OCI-LY1 (cell line): ENCODE measurements around the gene UNC5B.

Source experiments
- EZH2 ChIP-seq: fragments of 200-600 bp; sonication (generic), shearing (Covaris generic); IDR thresholded peaks from 2 replicates; pipeline ENCODE4 v1.8.0; 2017; ENCODE audit warnings: borderline replicate concordance, mixed run types, mild to moderate bottlenecking, antibody characterized with exemption, low read length, moderate library complexity, mixed read lengths
- TF ChIP-seq, protein P1 (sequence below): fragments of 200-600 bp; sonication (generic), shearing (Covaris generic); IDR thresholded peaks from 2 replicates; pipeline ENCODE4 v1.5.1; 2017; ENCODE audit warnings: mild to moderate bottlenecking, antibody characterized with exemption, low read length, moderate library complexity, mixed read lengths

DNA sequence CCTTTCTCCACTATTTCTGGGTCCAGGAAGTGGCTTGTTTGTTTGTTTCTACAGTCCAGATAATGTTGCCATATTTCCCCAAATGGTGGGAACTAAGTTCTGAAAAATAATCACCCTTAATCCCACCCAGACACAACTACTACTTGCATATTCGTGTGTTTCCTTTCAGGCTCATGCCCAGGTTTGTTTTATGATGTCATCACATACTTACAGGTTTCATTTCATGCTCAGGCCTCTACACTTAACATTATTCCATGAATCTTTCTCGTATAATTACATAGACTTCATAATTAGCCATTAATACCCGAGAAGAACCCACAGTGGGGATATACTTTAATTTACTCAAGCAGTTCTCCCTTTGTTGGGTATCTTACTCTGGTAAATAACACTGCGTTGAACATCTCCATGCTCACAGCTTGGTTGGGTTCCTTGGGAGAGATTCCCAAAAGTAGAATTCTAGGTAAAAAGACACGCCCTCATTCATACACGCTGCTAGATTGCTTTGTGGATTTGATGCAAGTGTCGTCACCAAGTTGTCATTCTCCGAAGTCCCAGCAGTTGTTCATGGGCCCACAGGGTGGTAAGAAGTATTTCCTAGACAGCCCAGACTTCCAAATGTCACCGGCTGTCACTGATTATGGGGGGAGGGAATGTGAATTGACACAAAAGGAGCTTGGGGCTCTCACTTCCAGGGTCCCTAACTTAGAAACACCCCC, 42.6 kb downstream of the UNC5B start:
- TF ChIP-seq, protein P1, sequence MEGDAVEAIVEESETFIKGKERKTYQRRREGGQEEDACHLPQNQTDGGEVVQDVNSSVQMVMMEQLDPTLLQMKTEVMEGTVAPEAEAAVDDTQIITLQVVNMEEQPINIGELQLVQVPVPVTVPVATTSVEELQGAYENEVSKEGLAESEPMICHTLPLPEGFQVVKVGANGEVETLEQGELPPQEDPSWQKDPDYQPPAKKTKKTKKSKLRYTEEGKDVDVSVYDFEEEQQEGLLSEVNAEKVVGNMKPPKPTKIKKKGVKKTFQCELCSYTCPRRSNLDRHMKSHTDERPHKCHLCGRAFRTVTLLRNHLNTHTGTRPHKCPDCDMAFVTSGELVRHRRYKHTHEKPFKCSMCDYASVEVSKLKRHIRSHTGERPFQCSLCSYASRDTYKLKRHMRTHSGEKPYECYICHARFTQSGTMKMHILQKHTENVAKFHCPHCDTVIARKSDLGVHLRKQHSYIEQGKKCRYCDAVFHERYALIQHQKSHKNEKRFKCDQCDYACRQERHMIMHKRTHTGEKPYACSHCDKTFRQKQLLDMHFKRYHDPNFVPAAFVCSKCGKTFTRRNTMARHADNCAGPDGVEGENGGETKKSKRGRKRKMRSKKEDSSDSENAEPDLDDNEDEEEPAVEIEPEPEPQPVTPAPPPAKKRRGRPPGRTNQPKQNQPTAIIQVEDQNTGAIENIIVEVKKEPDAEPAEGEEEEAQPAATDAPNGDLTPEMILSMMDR, result no peak
- no peak for TF ChIP-seq EZH2
